ENCODE measurements around the gene ZNF76. TPM values are rescaled to one million over a fixed set of nuclear protein-coding genes. Genes with fewer than 3 reads are reported as not detected.
A peak's percentile ranks its signal among the peaks of the same experiment; 100 is the strongest.

ZNF76 gene
- 14.2 and 14.9 TPM in 2 replicates for total RNA-seq (2014; rRNA removed; shearing (Covaris generic); ENCODE audit: low replicate concordance)

- DNase-seq, result peak; percentile 97
- H3K36me3 ChIP-seq, result no peaks in the 10 kb centered on the region
- peak within 1 kb of the TSS; percentile 89 for H3K4me3 ChIP-seq
- no peaks in the 10 kb centered on the region for H3K27me3 ChIP-seq
- no peaks in the 10 kb centered on the region for H3K9me3 ChIP-seq
Measured at GRCh38 chr6:35259194-35259947, at the start of gene ZNF76. Gene ZNF76 (plus strand): TSS chr6:35259735. CDS start chr6:35281152, 21,417 bp downstream.

- no peaks in the 10 kb centered on the region for H3K36me3 ChIP-seq
- H3K9me3 ChIP-seq, result no peaks in the 10 kb centered on the region
- H3K4me3 ChIP-seq, result peak overlapping the region; percentile 64
- peaks cover under 1% of the 10 kb centered on the region; the same call in 1 of the 2 replicates for H3K27me3 ChIP-seq
- no peak for DNase-seq
Measured at GRCh38 chr6:35213298-35213791, 46.2 kb upstream of the ZNF76 start.

GRCh38 chr6:35213824-35214756 is 45.4 kb upstream of the ZNF76 start, which contains the start of gene SCUBE3:
Gene SCUBE3 (plus strand): TSS chr6:35213956. CDS start chr6:35214419, 463 bp downstream.
- Histone ChIP-seq H3K27me3 (no peaks in the 10 kb centered on the region), H3K9me3 (no peaks in the 10 kb centered on the region), H3K36me3 (no peaks in the 10 kb centered on the region), H3K4me3 (peak within 1 kb of the TSS; percentile 64)
- DNase-seq, result peak; percentile 79

- DNase-seq, result peak; percentile 32
- H3K4me3 ChIP-seq, result peak overlapping the region; percentile 64
Measured at GRCh38 chr6:35214869-35215664, 44.5 kb upstream of the ZNF76 start.

GRCh38 chr6:35215665-35216411 is 43.7 kb upstream of the ZNF76 start:
- Histone ChIP-seq H3K27me3 (no peaks in the 10 kb centered on the region), H3K36me3 (no peaks in the 10 kb centered on the region), H3K4me3 (no peak overlapping the region), H3K9me3 (no peaks in the 10 kb centered on the region)
- no peak for DNase-seq

More at GRCh38 chr6:35214869-35215664, 44.5 kb upstream of the ZNF76 start:
- Histone ChIP-seq H3K27me3 (no peaks in the 10 kb centered on the region), H3K36me3 (no peaks in the 10 kb centered on the region), H3K9me3 (no peaks in the 10 kb centered on the region)

GRCh38 chr6:35216412-35216732 is 43.2 kb upstream of the ZNF76 start:
- Histone ChIP-seq H3K9me3 (no peaks in the 10 kb centered on the region), H3K27me3 (no peaks in the 10 kb centered on the region), H3K36me3 (no peaks in the 10 kb centered on the region), H3K4me3 (no peak overlapping the region)
- DNase-seq, result no peak

GRCh38 chr6:35216851-35217811 is 42.4 kb upstream of the ZNF76 start:
- no peak for DNase-seq
- no peak overlapping the region for H3K4me3 ChIP-seq
- H3K27me3 ChIP-seq, result no peaks in the 10 kb centered on the region
- no peaks in the 10 kb centered on the region for H3K36me3 ChIP-seq
- H3K9me3 ChIP-seq, result no peaks in the 10 kb centered on the region

- H3K4me3 ChIP-seq, result no peak overlapping the region
- DNase-seq, result no peak
- H3K27me3 ChIP-seq, result no peaks in the 10 kb centered on the region
- no peaks in the 10 kb centered on the region for H3K9me3 ChIP-seq
- H3K36me3 ChIP-seq, result no peaks in the 10 kb centered on the region
Measured at GRCh38 chr6:35218021-35218420, 41.5 kb upstream of the ZNF76 start.

- DNase-seq, result no peak
- Histone ChIP-seq H3K36me3 (no peaks in the 10 kb centered on the region), H3K27me3 (no peaks in the 10 kb centered on the region), H3K4me3 (no peak overlapping the region), H3K9me3 (no peaks in the 10 kb centered on the region)
Measured at GRCh38 chr6:35218456-35218855, 41.1 kb upstream of the ZNF76 start.

GRCh38 chr6:35219683-35220326 is 39.7 kb upstream of the ZNF76 start:
- DNase-seq, result no peak
- Histone ChIP-seq H3K27me3 (no peaks in the 10 kb centered on the region), H3K4me3 (no peak overlapping the region), H3K9me3 (no peaks in the 10 kb centered on the region), H3K36me3 (no peaks in the 10 kb centered on the region)

GRCh38 chr6:35220711-35221110 is 38.8 kb upstream of the ZNF76 start:
- DNase-seq, result no peak
- no peak overlapping the region for H3K4me3 ChIP-seq
- no peaks in the 10 kb centered on the region for H3K36me3 ChIP-seq
- no peaks in the 10 kb centered on the region for H3K27me3 ChIP-seq
- H3K9me3 ChIP-seq, result no peaks in the 10 kb centered on the region

- H3K36me3 ChIP-seq, result no peaks in the 10 kb centered on the region
- DNase-seq, result no peak
Measured at GRCh38 chr6:35223396-35223795, 36.1 kb upstream of the ZNF76 start.

GRCh38 chr6:35224720-35225119 is 34.8 kb upstream of the ZNF76 start:
- Histone ChIP-seq H3K36me3 (no peaks in the 10 kb centered on the region), H3K4me3 (no peak overlapping the region), H3K9me3 (no peaks in the 10 kb centered on the region), H3K27me3 (no peaks in the 10 kb centered on the region)
- no peak for DNase-seq

More at GRCh38 chr6:35223396-35223795, 36.1 kb upstream of the ZNF76 start:
- no peaks in the 10 kb centered on the region for H3K9me3 ChIP-seq
- no peak overlapping the region for H3K4me3 ChIP-seq
- no peaks in the 10 kb centered on the region for H3K27me3 ChIP-seq

GRCh38 chr6:35228481-35228880 is 31.1 kb upstream of the ZNF76 start:
- Histone ChIP-seq H3K9me3 (no peaks in the 10 kb centered on the region), H3K4me3 (no peak overlapping the region), H3K36me3 (0 out of 2 replicates have a peak, but pooled peaks cover 3% of the 10 kb centered on the region), H3K27me3 (no peaks in the 10 kb centered on the region)
- DNase-seq, result no peak
